ENCODE results near the gene HDAC1. TPM values are rescaled to one million over a fixed set of nuclear protein-coding genes. Genes with fewer than 3 reads are reported as not detected.

The HDAC1 gene
- total RNA-seq, 1 donor from 2014 or later: 68.9 TPM

GRCh38 chr1:32350785-32351398 is 59.0 kb downstream of the HDAC1 start:
- Histone ChIP-seq H3K27ac (peak overlapping the region; percentile 95), H3K9me3 (no peaks in the 10 kb centered on the region), H3K36me3 (no peaks in the 10 kb centered on the region), H3K27me3 (ENCODE audit: low read depth) (no peaks in the 10 kb centered on the region), H3K4me1 (peaks cover 48% of the 10 kb centered on the region), H3K4me3 (peak overlapping the region; percentile 79)
- peak; percentile 52 for TF ChIP-seq CTCF (IDR thresholded peaks at IDR 0.05)
- intact Hi-C loops (cut with DNase I): no loop called here
- ATAC-seq (peak; percentile 83 to 89), DNase-seq (peak; percentile 87)

GRCh38 chr1:32351399-32352238 is 59.7 kb downstream of the HDAC1 start:
- peak overlapping the region; percentile 79 for H3K4me3 ChIP-seq
- H3K27ac ChIP-seq: peak overlapping the region; percentile 95
- intact Hi-C loops (cut with DNase I): no loop called here
- H3K4me1 ChIP-seq: peaks cover 48% of the 10 kb centered on the region
- no peaks in the 10 kb centered on the region for H3K36me3 ChIP-seq
- DNase-seq (peak; percentile 95), ATAC-seq (peak; percentile 96)
- H3K9me3 ChIP-seq: no peaks in the 10 kb centered on the region
- no peaks in the 10 kb centered on the region for H3K27me3 ChIP-seq (ENCODE audit: low read depth)
- peak; percentile 21 for TF ChIP-seq CTCF (IDR thresholded peaks at IDR 0.05)

GRCh38 chr1:32352239-32352745 is 60.4 kb downstream of the HDAC1 start:
- no peak for DNase-seq
- Histone ChIP-seq H3K9me3 (no peaks in the 10 kb centered on the region), H3K4me1 (peaks cover 48% of the 10 kb centered on the region)

GRCh38 chr1:32352831-32353383 is 61.0 kb downstream of the HDAC1 start:
- TF ChIP-seq CTCF (IDR thresholded peaks at IDR 0.05): no peak
- DNase-seq (no peak), ATAC-seq (no peak)
- H3K27ac ChIP-seq: peak overlapping the region; percentile 95
- H3K36me3 ChIP-seq: no peaks in the 10 kb centered on the region
- H3K27me3 ChIP-seq (ENCODE audit: low read depth): no peaks in the 10 kb centered on the region
- intact Hi-C loops (cut with DNase I): no loop called here
- peak overlapping the region; percentile 79 for H3K4me3 ChIP-seq
- no peaks in the 10 kb centered on the region for H3K9me3 ChIP-seq
- peaks cover 48% of the 10 kb centered on the region for H3K4me1 ChIP-seq

More at GRCh38 chr1:32352239-32352745, 60.4 kb downstream of the HDAC1 start:
- H3K36me3 ChIP-seq: no peaks in the 10 kb centered on the region
- intact Hi-C loops (cut with DNase I): no loop called here
- no peak for TF ChIP-seq CTCF (IDR thresholded peaks at IDR 0.05)
- no peak for ATAC-seq
- no peaks in the 10 kb centered on the region for H3K27me3 ChIP-seq (ENCODE audit: low read depth)
- peak overlapping the region; percentile 79 for H3K4me3 ChIP-seq
- peak overlapping the region; percentile 95 for H3K27ac ChIP-seq

GRCh38 chr1:32353431-32353830 is 61.5 kb downstream of the HDAC1 start:
- Histone ChIP-seq H3K4me1 (peaks cover 47% of the 10 kb centered on the region), H3K27ac (no peak overlapping the region), H3K4me3 (no peak overlapping the region), H3K36me3 (no peaks in the 10 kb centered on the region), H3K27me3 (ENCODE audit: low read depth) (no peaks in the 10 kb centered on the region), H3K9me3 (no peaks in the 10 kb centered on the region)
- intact Hi-C loops (cut with DNase I): no loop called here
- TF ChIP-seq CTCF (IDR thresholded peaks at IDR 0.05): no peak
- DNase-seq (no peak), ATAC-seq (no peak)

Data from lower lobe of right lung (tissue), 2 donors.